ENCODE results near the gene TRA2A. TPM values are rescaled to one million over a fixed set of nuclear protein-coding genes. Genes with fewer than 3 reads are reported as not detected.
A peak's percentile ranks its signal among the peaks of the same experiment; 100 is the strongest.

The TRA2A gene
- total and polyA plus RNA-seq, 10 of the 15 experiments (the other 5 are each of a cell fraction or from before 2014, with no cell fraction given), result 25.0 to 224 (median 91.3) TPM

DNA sequence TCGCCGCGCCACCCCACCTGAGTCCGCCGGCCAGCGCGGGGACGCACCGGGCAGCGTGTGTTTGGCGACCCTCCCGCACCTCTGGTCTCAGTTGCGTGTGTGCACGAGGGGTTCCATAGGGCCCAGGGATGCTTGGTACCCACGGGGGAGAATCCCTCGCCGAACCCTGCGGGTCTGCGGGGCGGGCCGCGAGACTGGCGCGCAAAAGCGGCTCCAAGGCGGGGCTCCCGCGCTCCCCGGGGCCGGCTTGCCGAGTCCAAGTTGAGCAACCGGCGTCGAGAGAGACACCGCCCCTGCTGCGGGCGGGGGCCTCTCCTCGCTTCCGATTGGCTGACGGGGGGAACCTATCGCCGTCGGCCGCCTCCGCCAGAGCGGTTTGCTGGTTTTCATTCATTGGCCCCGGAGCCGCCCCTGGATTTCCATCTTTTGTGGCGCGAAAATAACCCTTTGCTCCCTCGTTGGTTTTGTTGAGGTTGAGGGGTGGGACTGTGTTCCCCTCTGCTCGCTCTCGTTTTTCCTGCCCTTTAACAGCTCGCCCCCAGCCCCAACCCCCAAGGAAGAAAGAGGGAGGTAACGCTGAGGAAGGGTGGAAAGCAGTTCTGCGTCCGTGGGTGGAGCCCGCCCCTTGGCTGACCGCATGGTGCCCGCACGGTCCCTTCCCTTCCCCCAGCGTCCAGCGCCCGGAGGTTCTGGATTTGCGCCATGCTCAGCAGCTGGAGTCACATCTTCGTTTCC, 57.5 kb downstream of the TRA2A start (continued):
- TF ChIP-seq, protein P1, sequence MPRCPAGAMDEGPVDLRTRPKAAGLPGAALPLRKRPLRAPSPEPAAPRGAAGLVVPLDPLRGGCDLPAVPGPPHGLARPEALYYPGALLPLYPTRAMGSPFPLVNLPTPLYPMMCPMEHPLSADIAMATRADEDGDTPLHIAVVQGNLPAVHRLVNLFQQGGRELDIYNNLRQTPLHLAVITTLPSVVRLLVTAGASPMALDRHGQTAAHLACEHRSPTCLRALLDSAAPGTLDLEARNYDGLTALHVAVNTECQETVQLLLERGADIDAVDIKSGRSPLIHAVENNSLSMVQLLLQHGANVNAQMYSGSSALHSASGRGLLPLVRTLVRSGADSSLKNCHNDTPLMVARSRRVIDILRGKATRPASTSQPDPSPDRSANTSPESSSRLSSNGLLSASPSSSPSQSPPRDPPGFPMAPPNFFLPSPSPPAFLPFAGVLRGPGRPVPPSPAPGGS (IDR thresholded peaks at IDR 0.05; ENCODE audit: borderline replicate concordance, insufficient read depth, low read depth, low read length, poor library complexity, severe bottlenecking), result peak; percentile 34
- TF ChIP-seq TAF1 (IDR thresholded peaks at IDR 0.05; ENCODE audit: borderline replicate concordance, low read depth, low read length), result peak; percentile 26; the same call in 1 of the 2 replicates
- TF ChIP-seq RELA (IDR thresholded peaks at IDR 0.05; ENCODE audit: borderline replicate concordance, partially characterized antibody), result peak; percentile 52
- peak; percentile 65; the same call in 1 of the 2 replicates for TF ChIP-seq SMARCA5 (IDR thresholded peaks at IDR 0.05)
- TF ChIP-seq, protein P2, sequence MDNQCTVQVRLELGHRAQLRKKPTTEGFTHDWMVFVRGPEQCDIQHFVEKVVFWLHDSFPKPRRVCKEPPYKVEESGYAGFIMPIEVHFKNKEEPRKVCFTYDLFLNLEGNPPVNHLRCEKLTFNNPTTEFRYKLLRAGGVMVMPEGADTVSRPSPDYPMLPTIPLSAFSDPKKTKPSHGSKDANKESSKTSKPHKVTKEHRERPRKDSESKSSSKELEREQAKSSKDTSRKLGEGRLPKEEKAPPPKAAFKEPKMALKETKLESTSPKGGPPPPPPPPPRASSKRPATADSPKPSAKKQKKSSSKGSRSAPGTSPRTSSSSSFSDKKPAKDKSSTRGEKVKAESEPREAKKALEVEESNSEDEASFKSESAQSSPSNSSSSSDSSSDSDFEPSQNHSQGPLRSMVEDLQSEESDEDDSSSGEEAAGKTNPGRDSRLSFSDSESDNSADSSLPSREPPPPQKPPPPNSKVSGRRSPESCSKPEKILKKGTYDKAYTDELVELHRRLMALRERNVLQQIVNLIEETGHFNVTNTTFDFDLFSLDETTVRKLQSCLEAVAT (IDR thresholded peaks at IDR 0.05), result peak; percentile 84
- TF ChIP-seq, protein P3, sequence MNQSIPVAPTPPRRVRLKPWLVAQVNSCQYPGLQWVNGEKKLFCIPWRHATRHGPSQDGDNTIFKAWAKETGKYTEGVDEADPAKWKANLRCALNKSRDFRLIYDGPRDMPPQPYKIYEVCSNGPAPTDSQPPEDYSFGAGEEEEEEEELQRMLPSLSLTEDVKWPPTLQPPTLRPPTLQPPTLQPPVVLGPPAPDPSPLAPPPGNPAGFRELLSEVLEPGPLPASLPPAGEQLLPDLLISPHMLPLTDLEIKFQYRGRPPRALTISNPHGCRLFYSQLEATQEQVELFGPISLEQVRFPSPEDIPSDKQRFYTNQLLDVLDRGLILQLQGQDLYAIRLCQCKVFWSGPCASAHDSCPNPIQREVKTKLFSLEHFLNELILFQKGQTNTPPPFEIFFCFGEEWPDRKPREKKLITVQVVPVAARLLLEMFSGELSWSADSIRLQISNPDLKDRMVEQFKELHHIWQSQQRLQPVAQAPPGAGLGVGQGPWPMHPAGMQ (IDR thresholded peaks at IDR 0.05; ENCODE audit: borderline replicate concordance), result no peak
- no peak for TF ChIP-seq NFYA (IDR thresholded peaks at IDR 0.05; ENCODE audit: borderline replicate concordance, low read depth, low read length)
- TF ChIP-seq, protein P4, sequence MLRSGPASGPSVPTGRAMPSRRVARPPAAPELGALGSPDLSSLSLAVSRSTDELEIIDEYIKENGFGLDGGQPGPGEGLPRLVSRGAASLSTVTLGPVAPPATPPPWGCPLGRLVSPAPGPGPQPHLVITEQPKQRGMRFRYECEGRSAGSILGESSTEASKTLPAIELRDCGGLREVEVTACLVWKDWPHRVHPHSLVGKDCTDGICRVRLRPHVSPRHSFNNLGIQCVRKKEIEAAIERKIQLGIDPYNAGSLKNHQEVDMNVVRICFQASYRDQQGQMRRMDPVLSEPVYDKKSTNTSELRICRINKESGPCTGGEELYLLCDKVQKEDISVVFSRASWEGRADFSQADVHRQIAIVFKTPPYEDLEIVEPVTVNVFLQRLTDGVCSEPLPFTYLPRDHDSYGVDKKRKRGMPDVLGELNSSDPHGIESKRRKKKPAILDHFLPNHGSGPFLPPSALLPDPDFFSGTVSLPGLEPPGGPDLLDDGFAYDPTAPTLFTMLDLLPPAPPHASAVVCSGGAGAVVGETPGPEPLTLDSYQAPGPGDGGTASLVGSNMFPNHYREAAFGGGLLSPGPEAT (IDR thresholded peaks at IDR 0.05; ENCODE audit: low read depth), result peak; percentile 84
- TF ChIP-seq MXI1 (IDR thresholded peaks at IDR 0.05; ENCODE audit: low read depth, low read length), result peak; percentile 75
- TF ChIP-seq, protein P5, sequence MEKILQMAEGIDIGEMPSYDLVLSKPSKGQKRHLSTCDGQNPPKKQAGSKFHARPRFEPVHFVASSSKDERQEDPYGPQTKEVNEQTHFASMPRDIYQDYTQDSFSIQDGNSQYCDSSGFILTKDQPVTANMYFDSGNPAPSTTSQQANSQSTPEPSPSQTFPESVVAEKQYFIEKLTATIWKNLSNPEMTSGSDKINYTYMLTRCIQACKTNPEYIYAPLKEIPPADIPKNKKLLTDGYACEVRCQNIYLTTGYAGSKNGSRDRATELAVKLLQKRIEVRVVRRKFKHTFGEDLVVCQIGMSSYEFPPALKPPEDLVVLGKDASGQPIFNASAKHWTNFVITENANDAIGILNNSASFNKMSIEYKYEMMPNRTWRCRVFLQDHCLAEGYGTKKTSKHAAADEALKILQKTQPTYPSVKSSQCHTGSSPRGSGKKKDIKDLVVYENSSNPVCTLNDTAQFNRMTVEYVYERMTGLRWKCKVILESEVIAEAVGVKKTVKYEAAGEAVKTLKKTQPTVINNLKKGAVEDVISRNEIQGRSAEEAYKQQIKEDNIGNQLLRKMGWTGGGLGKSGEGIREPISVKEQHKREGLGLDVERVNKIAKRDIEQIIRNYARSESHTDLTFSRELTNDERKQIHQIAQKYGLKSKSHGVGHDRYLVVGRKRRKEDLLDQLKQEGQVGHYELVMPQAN (conservative IDR thresholded peaks at IDR 0.05), result peak; percentile 96
- TF ChIP-seq, protein P6, sequence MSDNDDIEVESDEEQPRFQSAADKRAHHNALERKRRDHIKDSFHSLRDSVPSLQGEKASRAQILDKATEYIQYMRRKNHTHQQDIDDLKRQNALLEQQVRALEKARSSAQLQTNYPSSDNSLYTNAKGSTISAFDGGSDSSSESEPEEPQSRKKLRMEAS (IDR thresholded peaks at IDR 0.05; ENCODE audit: low read depth, low read length), result no peak
- no peak; the same call in 1 of the 2 replicates for TF ChIP-seq PAX5 (IDR thresholded peaks at IDR 0.05; ENCODE audit: borderline replicate concordance, low read depth, low read length)
- no peak for TF ChIP-seq ZSCAN29 (IDR thresholded peaks at IDR 0.05)
- TF ChIP-seq RAD51 (IDR thresholded peaks at IDR 0.05), result no peak
- no peak for TF ChIP-seq ATF7 (IDR thresholded peaks at IDR 0.05; ENCODE audit: low read depth)
- no peak for TF ChIP-seq ZNF217 (IDR thresholded peaks at IDR 0.05)
- TF ChIP-seq CREB1 (IDR thresholded peaks at IDR 0.05; ENCODE audit: low read depth), result 0 out of 2 replicates have a peak, but pooled peaks have one; percentile 6
- no peak for TF ChIP-seq ASH2L (IDR thresholded peaks at IDR 0.05; ENCODE audit: borderline replicate concordance, low read depth)
- no peak for TF ChIP-seq FOS (IDR thresholded peaks at IDR 0.05; ENCODE audit: borderline replicate concordance, extremely low read depth, insufficient read length)
- TF ChIP-seq ETV6 (conservative IDR thresholded peaks at IDR 0.05 in 1 of 2, IDR thresholded peaks at IDR 0.05 in 1 of 2; ENCODE audit: borderline replicate concordance in 1 of 2, low read depth in 1 of 2), result no peak

All from GM12878 (cell line).